ENCODE results near the gene MSI1. TPM values are rescaled to one million over a fixed set of nuclear protein-coding genes. Genes with fewer than 3 reads are reported as not detected.
A peak's percentile ranks its signal among the peaks of the same experiment; 100 is the strongest.

MSI1 gene
- total RNA-seq, 2 experiments from 2014 or later: 0.78 to 0.90 TPM

- peak; percentile 3 for ATAC-seq
- CTCF ChIA-PET: interaction anchor here (2.9 to 6.9 kb wide), 5 partner anchors 10 to 91 kb away, joined by 11 to 114 read pairs (median 18); partner anchors contain the start of genes PXN, RPLP0 and SIRT4
- POLR2A ChIA-PET: interaction anchor here (0.7 to 7.8 kb wide), 38 partner anchors 8 to 584 kb away, joined by 3 to 394 read pairs (median 6); partner anchors contain the start of genes COX6A1, DYNLL1, GCN1 and MLEC
- H3K4me1 Mint-ChIP-seq (ENCODE audit: low read depth): peaks cover 10% of the 10 kb centered on the region
- H3K4me3 Mint-ChIP-seq: no peak overlapping the region
- no peaks in the 10 kb centered on the region for H3K9me3 Mint-ChIP-seq
- H3K27ac Mint-ChIP-seq: no peak overlapping the region
- intact Hi-C loops (cut with micrococcal nuclease): no loop called here
- no peaks in the 10 kb centered on the region for H3K27me3 Mint-ChIP-seq
- TF ChIP-seq CTCF (IDR thresholded peaks at IDR 0.05): no peak
- DNase-seq: no peak
- H3K36me3 Mint-ChIP-seq (ENCODE audit: low read depth): no peaks in the 10 kb centered on the region
Observed at GRCh38 chr12:120292411-120292660, 76.6 kb downstream of the MSI1 start.

Other genes with a start within 250 kb of the MSI1 start
- gene GCN1, start 174.4 kb downstream of the MSI1 start, total RNA-seq: 100 to 1,000 TPM; 130 to 137 TPM
- 1,000 to 10,000 TPM; 4,421 to 4,585 TPM for gene RPLP0, start 168.1 kb downstream of the MSI1 start, total RNA-seq
- gene PXN, start 103.4 kb downstream of the MSI1 start, total RNA-seq: 10 to 100 TPM; 40.2 to 45.3 TPM
- 1,000 to 10,000 TPM in 1 of 2 experiments, 100 to 1,000 TPM in 1; 923 to 1,303 TPM for gene RNU4-2, start 77.3 kb downstream of the MSI1 start, total RNA-seq
- 1,000 to 10,000 TPM in 1 of 2 experiments, 100 to 1,000 TPM in 1; 692 to 1,025 TPM for gene RNU4-1, start 75.9 kb downstream of the MSI1 start, total RNA-seq
- 1 to 10 TPM; 2.7 to 3.3 TPM for gene SIRT4, start 66.8 kb downstream of the MSI1 start, total RNA-seq
- gene PLA2G1B, start 41.4 kb downstream of the MSI1 start, total RNA-seq: under 1 TPM in 1 of 2 experiments, not detected in 1; 0.99 TPM
- 100 to 1,000 TPM; 396 to 406 TPM for gene COX6A1, start 68.9 kb upstream of the MSI1 start, total RNA-seq
- gene TRIAP1, start 77.2 kb upstream of the MSI1 start, total RNA-seq: 10 to 100 TPM; 43.1 to 45.1 TPM
- gene GATC, start 77.3 kb upstream of the MSI1 start, total RNA-seq: 10 to 100 TPM; 32.2 to 39.3 TPM
- 100 to 1,000 TPM; 225 to 236 TPM for gene SRSF9, start 100.6 kb upstream of the MSI1 start, total RNA-seq
- gene DYNLL1, start 126.9 kb upstream of the MSI1 start, total RNA-seq: 100 to 1,000 TPM; 126 to 137 TPM
- 10 to 100 TPM; 34.4 to 35.5 TPM for gene COQ5, start 160.0 kb upstream of the MSI1 start, total RNA-seq
- 100 to 1,000 TPM; 155 to 159 TPM for gene RNF10, start 165.2 kb upstream of the MSI1 start, total RNA-seq
- 10 to 100 TPM; 44.3 to 51.1 TPM for gene POP5, start 212.2 kb upstream of the MSI1 start, total RNA-seq